Activated CD4-positive, alpha-beta T cell treated with anti-CD3 and anti-CD28 coated beads, Interleukin-2, amount 10 ng/mL, durations not matched to agents 7 days and 5 days (primary cell): ENCODE data around the gene APBB1. TPM values are rescaled to one million over a fixed set of nuclear protein-coding genes. Genes with fewer than 3 reads are reported as not detected.

Source experiments
- CTCF ChIA-PET: fragments of 350-600 bp; sonication (Branson Sonifier 250); formaldehyde crosslinking; loops from one replicate; lab custom pipeline; 2021; ENCODE audit warnings: antibody characterized with exemption; lab: Charles Lee
- POLR2A ChIA-PET: fragments of 350-600 bp; sonication (Branson Sonifier 250); formaldehyde crosslinking; loops from one replicate; lab custom pipeline; 2021; ENCODE audit warnings: antibody characterized with exemption; lab: Charles Lee
- DNase-seq: peaks from one replicate; pipeline ENCODE4 v3.0.0-alpha.2; 2020
- H3K27ac Mint-ChIP-seq: one replicate; pipeline ENCODE4 v1.8.0; 2021; ENCODE audit warnings: mild to moderate bottlenecking, moderate library complexity, mixed read lengths
- H3K27me3 Mint-ChIP-seq: one replicate; pipeline ENCODE4 v1.8.0; 2021; ENCODE audit warnings: mixed read lengths
- H3K36me3 Mint-ChIP-seq: one replicate; pipeline ENCODE4 v1.8.0; 2021; ENCODE audit warnings: low read depth, mixed read lengths
- H3K4me1 Mint-ChIP-seq: one replicate; pipeline ENCODE4 v1.8.0; 2021; ENCODE audit warnings: mixed read lengths
- H3K4me3 Mint-ChIP-seq: one replicate; pipeline ENCODE4 v1.8.0; 2021; ENCODE audit warnings: mild to moderate bottlenecking, moderate library complexity, mixed read lengths
- H3K9me3 Mint-ChIP-seq: one replicate; pipeline ENCODE4 v1.8.0; 2021; ENCODE audit warnings: mixed read lengths
- total RNA-seq, 2 experiments: library from RNA; stranded (reverse); gene quantifications; one replicate each; pipeline ENCODE4 v1.2.3, GENCODE V29; 2021

The APBB1 gene
- total RNA-seq, 2 experiments from 2014 or later, result 58.2 to 61.3 TPM

- Mint-ChIP-seq H3K4me1 (peaks cover 14% of the 10 kb centered on the region), H3K4me3 (no peak overlapping the region)
- CTCF ChIA-PET, result interaction anchor here (0.9 to 1.8 kb wide), 6 partner anchors 9 to 37 kb away, joined by 4 to 7 read pairs (median 4); no protein-coding TSS in a partner anchor
Observed at GRCh38 chr11:6413791-6414201, 5.1 kb downstream of the APBB1 start.

GRCh38 chr11:6411594-6412031 lies 7.3 kb downstream of the APBB1 start:
- CTCF ChIA-PET, result interaction anchor here (1.1 to 1.9 kb wide), 5 partner anchors 9 to 32 kb away, joined by 3 to 9 read pairs (median 4); no protein-coding TSS in a partner anchor
- Mint-ChIP-seq H3K4me3 (no peak overlapping the region), H3K9me3 (no peaks in the 10 kb centered on the region), H3K27ac (no peak overlapping the region), H3K36me3 (peaks cover 21% of the 10 kb centered on the region), H3K27me3 (no peaks in the 10 kb centered on the region), H3K4me1 (peaks cover 27% of the 10 kb centered on the region)
- DNase-seq, result no peak
- POLR2A ChIA-PET, result no interaction called here

More at GRCh38 chr11:6413791-6414201, 5.1 kb downstream of the APBB1 start:
- H3K36me3 Mint-ChIP-seq, result peaks cover 18% of the 10 kb centered on the region
- H3K27me3 Mint-ChIP-seq, result no peaks in the 10 kb centered on the region
- POLR2A ChIA-PET, result interaction anchor here (1.2 kb wide), 1 partner anchor 24 kb away, joined by 3 read pairs; the partner anchor contains the start of gene SMPD1
- peak; percentile 69 for DNase-seq
- H3K9me3 Mint-ChIP-seq, result no peaks in the 10 kb centered on the region
- no peak overlapping the region for H3K27ac Mint-ChIP-seq

DNA sequence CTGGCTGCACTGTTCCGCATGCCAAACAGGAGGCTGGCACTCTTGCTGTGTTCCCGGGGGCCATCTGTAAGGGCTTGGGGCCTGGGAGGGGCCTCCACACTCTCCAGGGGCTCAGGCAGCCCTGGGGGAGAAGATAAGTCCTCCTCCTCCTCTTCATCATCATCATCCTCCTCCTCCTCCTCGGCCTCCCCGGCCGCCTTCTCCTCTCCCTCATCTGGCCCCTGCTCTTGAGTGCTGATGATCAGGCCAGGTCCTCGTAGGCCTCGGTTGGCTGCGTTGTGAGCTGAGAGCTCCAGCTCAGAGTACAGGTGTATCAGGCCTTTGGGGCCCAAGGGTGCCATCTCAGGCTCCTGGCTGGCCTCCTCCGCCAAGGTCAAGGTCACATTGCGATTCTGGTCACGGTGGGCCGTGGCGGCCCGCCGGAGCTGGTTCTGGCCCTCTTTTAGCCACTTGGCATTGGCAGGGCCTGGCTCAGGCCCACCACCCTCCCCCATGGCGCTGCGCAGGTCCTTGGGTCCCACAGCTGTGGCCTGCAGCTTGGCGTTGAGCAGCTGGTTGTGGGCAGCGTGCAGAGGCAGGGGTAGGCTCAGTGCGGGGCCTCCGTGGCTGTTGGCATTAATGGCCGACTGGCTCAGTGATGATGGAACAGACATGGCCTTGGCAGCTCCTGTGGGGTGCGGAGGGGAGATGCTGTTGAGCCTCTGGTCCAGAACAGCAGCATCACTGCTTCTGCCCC lies 8.0 kb downstream of the APBB1 start:
- CTCF ChIA-PET, result interaction anchor here (0.9 to 1.9 kb wide), 10 partner anchors 8 to 160 kb away, joined by 3 to 9 read pairs (median 5); no protein-coding TSS in a partner anchor

DNA sequence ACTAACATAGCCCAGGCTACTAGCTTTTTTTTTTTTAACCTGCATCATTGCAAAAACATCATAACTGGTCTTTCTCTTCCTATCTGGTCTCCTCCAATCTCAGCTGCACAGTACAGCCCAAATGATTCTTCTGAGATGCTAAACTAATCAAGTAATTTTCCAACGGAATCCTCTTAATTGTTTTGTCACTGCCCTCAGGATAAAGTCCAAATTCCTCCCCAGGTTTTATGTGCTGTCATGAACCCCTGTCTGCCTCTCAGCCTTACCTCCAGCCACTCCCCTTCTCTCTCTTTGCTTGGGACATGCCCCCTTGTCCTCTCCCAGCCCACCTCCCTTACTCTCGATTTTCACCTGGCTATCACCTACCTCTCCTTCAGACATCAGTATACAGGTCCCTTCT lies 12.5 kb downstream of the APBB1 start:
- Mint-ChIP-seq H3K4me3 (no peak overlapping the region), H3K27ac (peak overlapping the region; percentile 1)

More for the DNA sequence above, 8.0 kb downstream of the APBB1 start:
- no peak for DNase-seq
- Mint-ChIP-seq H3K4me3 (no peak overlapping the region), H3K9me3 (no peaks in the 10 kb centered on the region), H3K27me3 (no peaks in the 10 kb centered on the region), H3K27ac (no peak overlapping the region), H3K4me1 (peaks cover 34% of the 10 kb centered on the region), H3K36me3 (peaks cover 24% of the 10 kb centered on the region)
- POLR2A ChIA-PET, result no interaction called here

DNA sequence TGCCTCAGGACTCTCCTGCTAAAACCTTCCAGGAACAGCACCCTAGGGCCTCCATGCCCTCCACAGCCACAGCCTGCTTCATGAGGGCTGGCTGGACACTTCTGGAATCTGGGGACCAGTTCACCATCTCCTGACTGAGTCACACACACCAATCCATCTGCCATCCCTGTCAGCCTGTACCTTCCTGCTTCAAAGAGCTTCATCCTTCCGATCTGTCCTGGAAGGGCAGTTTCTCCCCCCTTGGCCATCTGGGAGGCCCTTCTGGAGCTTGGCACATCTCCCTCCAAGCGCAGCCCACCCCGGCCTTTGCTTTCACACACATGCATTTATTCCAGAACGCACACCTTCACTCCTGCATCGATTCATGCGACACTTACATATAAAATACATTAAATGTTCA lies 13.0 kb downstream of the APBB1 start:
- Mint-ChIP-seq H3K36me3 (peaks cover 39% of the 10 kb centered on the region), H3K4me1 (peaks cover 70% of the 10 kb centered on the region), H3K4me3 (no peak overlapping the region), H3K27ac (no peak overlapping the region), H3K27me3 (no peaks in the 10 kb centered on the region), H3K9me3 (no peaks in the 10 kb centered on the region)
- no peak for DNase-seq
- ChIA-PET POLR2A (no interaction called here), CTCF (interaction anchor here (1.0 to 2.2 kb wide), 6 partner anchors 7 to 38 kb away, joined by 3 to 7 read pairs (median 4); no protein-coding TSS in a partner anchor)

More for the DNA sequence above, 12.5 kb downstream of the APBB1 start:
- H3K4me1 Mint-ChIP-seq, result peaks cover 65% of the 10 kb centered on the region
- peaks cover 36% of the 10 kb centered on the region for H3K36me3 Mint-ChIP-seq
- CTCF ChIA-PET, result interaction anchor here (1.0 to 1.5 kb wide), 6 partner anchors 10 to 69 kb away, joined by 3 to 5 read pairs (median 4); no protein-coding TSS in a partner anchor
- no peaks in the 10 kb centered on the region for H3K27me3 Mint-ChIP-seq
- POLR2A ChIA-PET, result no interaction called here
- no peak for DNase-seq
- no peaks in the 10 kb centered on the region for H3K9me3 Mint-ChIP-seq

GRCh38 chr11:6405052-6405667 lies 13.7 kb downstream of the APBB1 start:
- POLR2A ChIA-PET, result interaction anchor here (0.6 kb wide), 1 partner anchor 102 kb away, joined by 3 read pairs; no protein-coding TSS in a partner anchor
- no peak overlapping the region for H3K4me3 Mint-ChIP-seq
- no peak for DNase-seq
- CTCF ChIA-PET, result interaction anchor here (1.3 to 7.2 kb wide), 4 partner anchors 8 to 22 kb away, joined by 5 to 61 read pairs (median 6); partner anchors contain the start of gene SMPD1
- no peaks in the 10 kb centered on the region for H3K27me3 Mint-ChIP-seq
- H3K27ac Mint-ChIP-seq, result peak overlapping the region; percentile 67
- peaks cover 75% of the 10 kb centered on the region for H3K4me1 Mint-ChIP-seq
- H3K36me3 Mint-ChIP-seq, result peaks cover 41% of the 10 kb centered on the region
- no peaks in the 10 kb centered on the region for H3K9me3 Mint-ChIP-seq

DNA sequence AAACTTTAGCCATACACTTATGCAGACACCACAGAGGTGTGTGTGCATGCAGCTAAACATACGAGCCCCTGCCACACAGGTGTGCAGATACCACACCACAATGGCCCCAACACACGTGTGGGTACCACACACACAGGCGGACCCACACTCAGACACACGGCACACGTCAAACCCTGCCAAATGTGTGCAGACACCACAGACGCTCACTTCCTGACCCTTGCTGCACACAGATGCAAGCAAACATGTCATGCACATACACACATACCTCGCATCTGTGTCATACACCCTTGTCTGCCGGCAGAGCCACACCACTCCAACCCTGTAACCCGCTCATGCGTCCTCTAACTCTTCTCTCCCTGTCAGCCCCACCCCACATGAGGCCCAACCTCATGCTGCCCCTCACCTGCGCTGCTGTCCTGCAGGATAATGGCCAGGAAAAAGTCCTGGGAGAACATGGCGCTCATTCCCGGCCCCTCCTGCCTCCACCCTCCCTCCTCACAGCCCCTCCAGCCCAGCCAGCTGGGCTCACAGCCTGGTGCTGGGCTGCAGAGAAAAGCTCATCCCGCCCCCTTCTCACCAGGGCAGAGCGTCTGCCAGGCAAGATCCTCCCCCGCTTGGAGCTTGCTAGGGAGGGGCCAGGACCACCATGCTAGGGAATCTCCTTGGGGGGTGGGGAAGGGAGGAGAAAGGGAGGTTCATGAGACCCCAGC lies 14.4 kb downstream of the APBB1 start:
- H3K4me1 Mint-ChIP-seq, result peaks cover 78% of the 10 kb centered on the region
- peak; percentile 33 for DNase-seq
- H3K9me3 Mint-ChIP-seq, result no peaks in the 10 kb centered on the region
- no peaks in the 10 kb centered on the region for H3K27me3 Mint-ChIP-seq
- ChIA-PET POLR2A (interaction anchor here (0.6 to 3.1 kb wide), 2 partner anchors 15 to 103 kb away, joined by 3 to 11 read pairs; partner anchors contain the start of gene APBB1), CTCF (interaction anchor here (0.5 to 7.2 kb wide), 8 partner anchors 9 to 279 kb away, joined by 3 to 61 read pairs (median 5); partner anchors contain the start of genes MRPL17 and SMPD1)
- H3K36me3 Mint-ChIP-seq, result peaks cover 40% of the 10 kb centered on the region
- peak overlapping the region; percentile 35 for H3K4me3 Mint-ChIP-seq
- H3K27ac Mint-ChIP-seq, result peak overlapping the region; percentile 96

DNA sequence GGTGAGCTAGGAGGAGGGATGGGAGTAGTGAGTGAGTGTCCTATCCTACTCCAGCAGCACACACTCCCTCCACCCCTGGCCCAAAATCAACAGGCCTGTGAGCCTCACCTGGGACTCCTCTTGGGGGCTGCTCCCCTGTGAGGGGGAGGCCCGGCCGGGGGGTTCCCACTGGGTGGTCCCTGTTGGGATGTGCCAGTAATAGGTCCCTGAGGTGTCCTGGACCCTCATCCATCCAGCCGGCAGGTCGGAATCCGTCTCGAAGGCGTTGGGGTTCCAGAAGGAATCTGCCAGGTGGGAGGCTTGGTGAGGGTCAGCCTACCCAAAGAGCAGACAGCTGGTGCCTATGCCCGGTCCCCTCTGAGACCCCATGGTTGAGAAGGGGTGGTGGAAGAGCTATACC lies 15.4 kb downstream of the APBB1 start:
- Mint-ChIP-seq H3K4me1 (peaks cover 72% of the 10 kb centered on the region), H3K27ac (peak overlapping the region; percentile 96), H3K4me3 (peak overlapping the region; percentile 73), H3K9me3 (no peaks in the 10 kb centered on the region), H3K36me3 (peaks cover 44% of the 10 kb centered on the region), H3K27me3 (no peaks in the 10 kb centered on the region)
- no peak for DNase-seq
- ChIA-PET CTCF (interaction anchor here (1.1 to 7.2 kb wide), 13 partner anchors 10 to 280 kb away, joined by 3 to 61 read pairs (median 4); partner anchors contain the start of genes HPX, MRPL17 and SMPD1), POLR2A (interaction anchor here (2.0 to 3.1 kb wide), 2 partner anchors 13 to 16 kb away, joined by 11 to 12 read pairs; partner anchors contain the start of genes APBB1 and SMPD1)

DNA sequence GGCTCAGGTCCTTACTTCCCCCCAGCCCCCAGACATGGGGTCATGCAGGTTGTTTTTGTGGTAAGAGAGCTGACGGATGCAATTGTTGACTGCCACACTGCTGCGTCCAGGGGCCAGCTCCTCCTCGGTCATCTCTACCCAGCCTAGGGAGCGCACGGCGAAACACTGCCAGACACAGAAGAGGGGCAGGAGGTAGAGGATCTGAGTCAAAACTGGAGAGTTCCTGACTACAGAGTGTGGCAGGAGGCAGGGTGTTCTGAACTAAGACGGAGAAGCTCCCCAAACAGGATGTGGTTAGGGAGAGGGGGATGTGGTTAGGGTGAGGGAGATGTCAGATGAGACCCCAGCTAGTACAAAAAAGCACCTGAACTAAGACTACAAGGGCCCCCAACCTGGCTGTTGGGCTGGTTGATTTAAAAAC lies 16.3 kb downstream of the APBB1 start:
- Mint-ChIP-seq H3K27me3 (no peaks in the 10 kb centered on the region), H3K27ac (peak overlapping the region; percentile 96), H3K9me3 (no peaks in the 10 kb centered on the region), H3K36me3 (peaks cover 50% of the 10 kb centered on the region), H3K4me3 (peak overlapping the region; percentile 73), H3K4me1 (peaks cover 70% of the 10 kb centered on the region)
- POLR2A ChIA-PET, result interaction anchor here (0.6 to 3.1 kb wide), 4 partner anchors 12 to 49 kb away, joined by 3 to 12 read pairs (median 7); partner anchors contain the start of genes APBB1 and SMPD1
- DNase-seq, result peak; percentile 93
- CTCF ChIA-PET, result interaction anchor here (0.5 to 7.2 kb wide), 16 partner anchors 9 to 335 kb away, joined by 3 to 61 read pairs (median 5); partner anchors contain the start of genes APBB1, HPX and SMPD1

- peak; percentile 41 for DNase-seq
- Mint-ChIP-seq H3K4me1 (peaks cover 65% of the 10 kb centered on the region), H3K4me3 (peak overlapping the region; percentile 73), H3K9me3 (no peaks in the 10 kb centered on the region), H3K27me3 (no peaks in the 10 kb centered on the region), H3K36me3 (peaks cover 53% of the 10 kb centered on the region), H3K27ac (peak overlapping the region; percentile 96)
- CTCF ChIA-PET, result interaction anchor here (0.7 to 7.2 kb wide), 14 partner anchors 8 to 335 kb away, joined by 3 to 61 read pairs (median 8); partner anchors contain the start of genes APBB1, HPX and SMPD1
- POLR2A ChIA-PET, result interaction anchor here (0.6 to 3.1 kb wide), 4 partner anchors 12 to 48 kb away, joined by 3 to 12 read pairs (median 7); partner anchors contain the start of genes APBB1 and SMPD1
Observed at GRCh38 chr11:6402061-6402470, 16.8 kb downstream of the APBB1 start.

- CTCF ChIA-PET, result interaction anchor here (0.5 to 7.2 kb wide), 10 partner anchors 8 to 336 kb away, joined by 3 to 61 read pairs (median 9); partner anchors contain the start of gene SMPD1
- peak overlapping the region; percentile 96 for H3K27ac Mint-ChIP-seq
- no peaks in the 10 kb centered on the region for H3K9me3 Mint-ChIP-seq
- H3K36me3 Mint-ChIP-seq, result peaks cover 57% of the 10 kb centered on the region
- no peak for DNase-seq
- H3K27me3 Mint-ChIP-seq, result no peaks in the 10 kb centered on the region
- POLR2A ChIA-PET, result interaction anchor here (2.0 to 3.1 kb wide), 2 partner anchors 11 to 18 kb away, joined by 11 to 12 read pairs; partner anchors contain the start of genes APBB1 and SMPD1
- no peak overlapping the region for H3K4me3 Mint-ChIP-seq
- peaks cover 59% of the 10 kb centered on the region for H3K4me1 Mint-ChIP-seq
Observed at GRCh38 chr11:6401464-6401863, 17.4 kb downstream of the APBB1 start.
